SK-N-DZ (cell line): ENCODE results near the gene PLEKHM3.
"Not testable (repeated sequence)": the region's sequence is repeated elsewhere in the genome, so short reads cannot be mapped to it uniquely, and the experiment has no call there.

Experiments
- DNase-seq: peaks from one replicate; pipeline ENCODE4 v3.0.0-alpha.2; 2015; ENCODE audit warnings: low spot score

The PLEKHM3 gene

GRCh38 chr2:208037564-208038487 is 12.5 kb upstream of the PLEKHM3 start:
- DNase-seq, result no peak

GRCh38 chr2:208036357-208036756 is 11.0 kb upstream of the PLEKHM3 start:
- no peak for DNase-seq

GRCh38 chr2:208034503-208035140 is 9.3 kb upstream of the PLEKHM3 start:
- no peak for DNase-seq

GRCh38 chr2:208033701-208034502 is 8.6 kb upstream of the PLEKHM3 start:
- DNase-seq, result peak; percentile 58

- no peak for DNase-seq
These were observed 6.3 kb upstream of the PLEKHM3 start for GRCh38 chr2:208031608-208032019.

GRCh38 chr2:208025814-208026184 is 472 bp upstream of the PLEKHM3 start:
- peak; percentile 59 for DNase-seq

GRCh38 chr2:208024091-208024490 is 1.2 kb downstream of the PLEKHM3 start:
- no peak for DNase-seq

- DNase-seq, result no peak
These were observed 5.1 kb downstream of the PLEKHM3 start for GRCh38 chr2:208020253-208020652.

GRCh38 chr2:208018124-208018712 is 7.1 kb downstream of the PLEKHM3 start:
- not testable (repeated sequence) for DNase-seq

- DNase-seq, result no peak
These were observed 7.6 kb downstream of the PLEKHM3 start for GRCh38 chr2:208017721-208018120.

GRCh38 chr2:208015475-208015874 is 9.9 kb downstream of the PLEKHM3 start:
- no peak for DNase-seq

- peak; percentile 11 for DNase-seq
These were observed 11.8 kb downstream of the PLEKHM3 start for GRCh38 chr2:208013285-208014178.

- DNase-seq, result no peak
These were observed 12.9 kb downstream of the PLEKHM3 start for GRCh38 chr2:208012449-208012848.

- no peak for DNase-seq
These were observed 14.8 kb downstream of the PLEKHM3 start for GRCh38 chr2:208010506-208010905.

GRCh38 chr2:208006833-208007232 is 18.5 kb downstream of the PLEKHM3 start:
- DNase-seq, result no peak

- no peak for DNase-seq
These were observed 19.0 kb downstream of the PLEKHM3 start for GRCh38 chr2:208006337-208006736.

- DNase-seq, result no peak
These were observed 23.4 kb downstream of the PLEKHM3 start for GRCh38 chr2:208001924-208002323.

GRCh38 chr2:208000701-208001395 is 24.5 kb downstream of the PLEKHM3 start:
- no peak for DNase-seq

- DNase-seq, result no peak
These were observed 28.5 kb downstream of the PLEKHM3 start for GRCh38 chr2:207996848-207997247.

GRCh38 chr2:207995887-207996286 is 29.4 kb downstream of the PLEKHM3 start:
- no peak for DNase-seq
